Large intestine (tissue), 3 donors: ENCODE results near the gene INSR. TPM values are rescaled to one million over a fixed set of nuclear protein-coding genes. Genes with fewer than 3 reads are reported as not detected.
"Not testable (repeated sequence)": the region's sequence is repeated elsewhere in the genome, so short reads cannot be mapped to it uniquely, and the experiment has no call there.

ENCODE experiments used
- DNase-seq, 2 donors: peaks; one replicate each; pipeline versions ENCODE4 v3.0.0 to v3.0.0-alpha.2; 2013
- H3K27ac ChIP-seq: one replicate; pipeline ENCODE4 v1.5.1; 2013; ENCODE audit warnings: low read length
- H3K27me3 ChIP-seq: 2 replicates; pipeline ENCODE4 v1.6.1; 2013; ENCODE audit warnings: low read length; ENCODE audit not compliant: control insufficient read depth, insufficient read depth
- H3K36me3 ChIP-seq: 2 replicates; pipeline ENCODE4 v1.6.1; 2013; ENCODE audit warnings: low read length; ENCODE audit not compliant: control insufficient read depth, insufficient read depth
- H3K4me1 ChIP-seq: one replicate; pipeline ENCODE4 v1.6.1; 2013; ENCODE audit warnings: low read length; ENCODE audit not compliant: control insufficient read depth, insufficient read depth
- H3K4me3 ChIP-seq: one replicate; pipeline ENCODE4 v1.5.1; 2013; ENCODE audit warnings: low read length
- H3K9me3 ChIP-seq: one replicate; pipeline ENCODE4 v1.6.1; 2013; ENCODE audit warnings: mild to moderate bottlenecking, low read depth, low read length, moderate library complexity; ENCODE audit not compliant: control insufficient read depth
- WGBS: methylation state at CpG from one replicate; pipeline ENCODE4 v1.1.5; 2013; ENCODE audit warnings: low lambda C conversion rate; ENCODE audit not compliant: insufficient coverage; 5-methylcytosine and 5-hydroxymethylcytosine counted together
- polyA plus RNA-seq: library from polyadenylated mRNA; unstranded; fragments of 120-200 nt; gene quantifications from one replicate; pipeline ENCODE4 v1.2.1, GENCODE V29; 2013

Gene INSR
- polyA plus RNA-seq, 1 donor = 27.7 TPM

GRCh38 chr19:7246601-7247000 lies 47.6 kb downstream of the INSR start:
- no peak for DNase-seq
- Histone ChIP-seq H3K4me1 (no peaks in the 10 kb centered on the region), H3K27me3 (no peaks in the 10 kb centered on the region), H3K9me3 (no peaks in the 10 kb centered on the region), H3K27ac (no peak overlapping the region), H3K4me3 (no peak overlapping the region), H3K36me3 (no peaks in the 10 kb centered on the region)
- WGBS = 80% methylated on average over 1 of the region's 2 CpGs

- H3K27ac ChIP-seq = no peak overlapping the region
- H3K36me3 ChIP-seq = no peaks in the 10 kb centered on the region
- no peak overlapping the region for H3K4me3 ChIP-seq
- H3K4me1 ChIP-seq = no peaks in the 10 kb centered on the region
- no CpG with 5 or more reads among the region's 9 CpGs for WGBS
- no peak for DNase-seq
- H3K9me3 ChIP-seq = no peaks in the 10 kb centered on the region
- H3K27me3 ChIP-seq = no peaks in the 10 kb centered on the region
Observed at GRCh38 chr19:7242601-7243258, 51.5 kb downstream of the INSR start.

GRCh38 chr19:7238051-7238450 lies 56.2 kb downstream of the INSR start:
- DNase-seq = no peak
- Histone ChIP-seq H3K36me3 (no peaks in the 10 kb centered on the region), H3K4me3 (no peak overlapping the region), H3K9me3 (no peaks in the 10 kb centered on the region), H3K27ac (no peak overlapping the region), H3K27me3 (no peaks in the 10 kb centered on the region), H3K4me1 (no peaks in the 10 kb centered on the region)
- WGBS = no CpG with 5 or more reads among the region's 4 CpGs

- no peaks in the 10 kb centered on the region for H3K4me1 ChIP-seq
- no peaks in the 10 kb centered on the region for H3K27me3 ChIP-seq
- H3K27ac ChIP-seq = no peak overlapping the region
- WGBS = no CpG with 5 or more reads among the region's 5 CpGs
- H3K36me3 ChIP-seq = no peaks in the 10 kb centered on the region
- H3K9me3 ChIP-seq = no peaks in the 10 kb centered on the region
- no peak for DNase-seq
- no peak overlapping the region for H3K4me3 ChIP-seq
Observed at GRCh38 chr19:7236153-7236552, 58.1 kb downstream of the INSR start.

DNA sequence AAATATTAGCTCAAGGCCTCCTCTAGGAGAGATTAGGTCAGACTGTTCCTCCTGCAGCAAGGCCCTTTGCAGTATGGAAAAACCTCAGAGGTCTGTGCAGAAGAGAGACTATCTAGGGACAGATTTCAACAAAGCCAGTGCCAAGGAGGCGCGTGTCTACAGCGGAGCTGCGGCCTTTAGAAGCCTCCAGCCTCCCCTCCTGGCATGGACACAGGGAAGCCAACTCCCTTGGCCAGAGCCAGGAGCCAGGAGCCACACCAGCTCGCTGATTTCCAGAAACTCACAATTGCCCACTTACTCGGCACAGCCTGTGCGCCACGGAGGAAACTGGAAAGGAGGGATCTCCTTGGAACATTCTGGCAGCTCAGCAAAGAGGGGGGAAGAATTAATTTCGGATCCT lies 63.4 kb downstream of the INSR start:
- WGBS = no CpG with 5 or more reads among the region's 9 CpGs
- no peak overlapping the region for H3K27ac ChIP-seq
- no peaks in the 10 kb centered on the region for H3K36me3 ChIP-seq
- no peak overlapping the region for H3K4me3 ChIP-seq
- no peaks in the 10 kb centered on the region for H3K9me3 ChIP-seq
- H3K4me1 ChIP-seq = no peaks in the 10 kb centered on the region
- no peak for DNase-seq
- no peaks in the 10 kb centered on the region for H3K27me3 ChIP-seq

DNA sequence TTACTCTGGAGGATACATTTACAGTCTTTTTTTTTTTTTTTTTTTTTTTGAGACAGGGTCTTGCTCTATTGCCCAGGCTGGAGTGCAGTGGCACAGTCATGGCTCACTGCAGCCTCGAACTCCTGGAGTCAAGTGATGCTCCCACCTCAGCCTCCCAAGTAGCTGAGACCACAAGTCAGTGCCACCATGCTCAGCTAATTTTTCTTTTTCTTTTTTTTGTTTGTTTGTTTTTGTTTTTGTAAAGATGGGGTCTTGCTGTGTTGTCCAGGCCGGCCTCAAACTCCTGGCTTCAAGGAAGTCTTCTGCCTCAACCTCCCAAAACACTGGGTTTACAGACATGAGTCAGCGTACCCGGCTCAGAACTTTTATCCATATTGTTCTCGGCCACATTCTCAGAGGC lies 64.5 kb downstream of the INSR start:
- peaks cover 3% of the 10 kb centered on the region for H3K4me1 ChIP-seq
- H3K4me3 ChIP-seq = no peak overlapping the region
- H3K27ac ChIP-seq = no peak overlapping the region
- no CpG with 5 or more reads among the region's 5 CpGs for WGBS
- H3K9me3 ChIP-seq = no peaks in the 10 kb centered on the region
- H3K27me3 ChIP-seq = no peaks in the 10 kb centered on the region
- H3K36me3 ChIP-seq = no peaks in the 10 kb centered on the region
- DNase-seq = no peak

GRCh38 chr19:7228935-7229541 lies 65.2 kb downstream of the INSR start:
- WGBS = no CpG with 5 or more reads among the region's 1 CpG
- H3K27me3 ChIP-seq = no peaks in the 10 kb centered on the region
- no peak for DNase-seq
- H3K4me1 ChIP-seq = peaks cover 6% of the 10 kb centered on the region
- H3K27ac ChIP-seq = no peak overlapping the region
- no peaks in the 10 kb centered on the region for H3K9me3 ChIP-seq
- H3K4me3 ChIP-seq = no peak overlapping the region
- no peaks in the 10 kb centered on the region for H3K36me3 ChIP-seq

GRCh38 chr19:7227735-7228134 lies 66.5 kb downstream of the INSR start:
- no peak overlapping the region for H3K4me3 ChIP-seq
- no peak overlapping the region for H3K27ac ChIP-seq

GRCh38 chr19:7227149-7227548 lies 67.1 kb downstream of the INSR start:
- not testable (repeated sequence) for H3K27me3 ChIP-seq, H3K4me3 ChIP-seq, H3K36me3 ChIP-seq, H3K27ac ChIP-seq, DNase-seq, H3K4me1 ChIP-seq, H3K9me3 ChIP-seq
- WGBS = no CpG with 5 or more reads among the region's 5 CpGs

More at GRCh38 chr19:7227735-7228134, 66.5 kb downstream of the INSR start:
- Histone ChIP-seq H3K36me3 (no peaks in the 10 kb centered on the region), H3K27me3 (no peaks in the 10 kb centered on the region), H3K4me1 (peaks cover 6% of the 10 kb centered on the region), H3K9me3 (no peaks in the 10 kb centered on the region)
- 80% methylated on average over 1 of the region's 6 CpGs for WGBS
- DNase-seq = no peak

GRCh38 chr19:7226739-7227138 lies 67.5 kb downstream of the INSR start:
- Histone ChIP-seq H3K9me3 (no peaks in the 10 kb centered on the region), H3K27me3 (no peaks in the 10 kb centered on the region), H3K4me1 (peaks cover 6% of the 10 kb centered on the region), H3K4me3 (no peak overlapping the region), H3K27ac (no peak overlapping the region), H3K36me3 (no peaks in the 10 kb centered on the region)
- no peak for DNase-seq

GRCh38 chr19:7225741-7226140 lies 68.5 kb downstream of the INSR start:
- 100% methylated on average over 1 of the region's 10 CpGs for WGBS
- peaks cover 6% of the 10 kb centered on the region for H3K4me1 ChIP-seq
- no peak overlapping the region for H3K4me3 ChIP-seq
- no peaks in the 10 kb centered on the region for H3K36me3 ChIP-seq
- H3K27me3 ChIP-seq = no peaks in the 10 kb centered on the region
- H3K27ac ChIP-seq = no peak overlapping the region
- no peaks in the 10 kb centered on the region for H3K9me3 ChIP-seq
- DNase-seq = no peak
